Medulla oblongata (tissue), 1 donor: ENCODE results near the gene COG1.
"Not testable (repeated sequence)": the region's sequence is repeated elsewhere in the genome, so short reads cannot be mapped to it uniquely, and the experiment has no call there.

Source experiments
- DNase-seq: peaks from one replicate; pipeline ENCODE4 v3.0.0-alpha.2; 2015; ENCODE audit errors: extremely low spot score

COG1 gene

GRCh38 chr17:73192894-73193701 lies at the start of gene COG1:
TSS of gene COG1 (plus strand) at chr17:73193055. CDS start at chr17:73193070, 15 bp downstream.
- DNase-seq, result peak; percentile 90

GRCh38 chr17:73144209-73144608 lies 48.6 kb upstream of the COG1 start:
- DNase-seq, result not testable (repeated sequence)

- no peak for DNase-seq
Measured at GRCh38 chr17:73145641-73146040, 47.2 kb upstream of the COG1 start.

GRCh38 chr17:73147791-73148190 lies 45.1 kb upstream of the COG1 start:
- DNase-seq, result not testable (repeated sequence)

- no peak for DNase-seq
Measured at GRCh38 chr17:73148540-73149334, 44.1 kb upstream of the COG1 start.

- DNase-seq, result not testable (repeated sequence)
Measured at GRCh38 chr17:73150622-73151300, 42.1 kb upstream of the COG1 start.

- DNase-seq, result no peak
Measured at GRCh38 chr17:73151916-73152632, 40.8 kb upstream of the COG1 start.

GRCh38 chr17:73155410-73156165 lies 37.3 kb upstream of the COG1 start:
- no peak for DNase-seq

GRCh38 chr17:73156166-73156840 lies 36.6 kb upstream of the COG1 start:
- DNase-seq, result peak; percentile 74

- DNase-seq, result no peak
Measured at GRCh38 chr17:73156887-73157520, 35.9 kb upstream of the COG1 start.

GRCh38 chr17:73157521-73157890 lies 35.3 kb upstream of the COG1 start:
- DNase-seq, result no peak

- DNase-seq, result no peak
Measured at GRCh38 chr17:73158133-73158532, 34.7 kb upstream of the COG1 start.

- DNase-seq, result no peak
Measured at GRCh38 chr17:73160980-73161630, 31.8 kb upstream of the COG1 start.

GRCh38 chr17:73163043-73163442 lies 29.8 kb upstream of the COG1 start:
- no peak for DNase-seq

- DNase-seq, result no peak
Measured at GRCh38 chr17:73165616-73166404, 27.0 kb upstream of the COG1 start.

- DNase-seq, result no peak
Measured at GRCh38 chr17:73166731-73167581, 25.9 kb upstream of the COG1 start.

- DNase-seq, result no peak
Measured at GRCh38 chr17:73168667-73169066, 24.2 kb upstream of the COG1 start.

GRCh38 chr17:73170324-73170723 lies 22.5 kb upstream of the COG1 start:
- no peak for DNase-seq
